ENCODE measurements around the gene KIAA1328. TPM values are rescaled to one million over a fixed set of nuclear protein-coding genes. Genes with fewer than 3 reads are reported as not detected.

Gene KIAA1328
- polyA plus RNA-seq, 1 of the 3 experiments (the other 2 are of a cell fraction): 2.6 TPM

GRCh38 chr18:37012452-37012851 is 183.5 kb downstream of the KIAA1328 start (continued):
- TF ChIP-seq SIN3A (IDR thresholded peaks at IDR 0.05; ENCODE audit: borderline replicate concordance, low read depth, low read length) (no peak), RAD21 (IDR thresholded peaks at IDR 0.05; ENCODE audit: low read length) (no peak), FOXM1 (IDR thresholded peaks at IDR 0.05; ENCODE audit: low read depth) (no peak), CTCF (IDR thresholded peaks at IDR 0.05) (no peak), REST (IDR thresholded peaks at IDR 0.05; ENCODE audit: low read depth, low read length) (no peak)

GRCh38 chr18:37019157-37019827 is 190.4 kb downstream of the KIAA1328 start:
- Histone ChIP-seq H3K4me3 (ENCODE audit: low read depth in 2 of 2, low read length in 1 of 2) (no peak overlapping the region), H3K36me3 (replicated peaks in 1 of 2; ENCODE audit: control insufficient read depth in 1 of 2, insufficient read depth in 2 of 2, low read length in 1 of 2) (peaks cover 0 to 4% of the 10 kb centered on the region in 2 experiments), H3K27me3 (ENCODE audit: insufficient read depth) (no peaks in the 10 kb centered on the region), H3K79me2 (ENCODE audit: insufficient read depth) (no peaks in the 10 kb centered on the region), H2AFZ (ENCODE audit: low read depth) (no peak overlapping the region), H3K4me2 (no peak overlapping the region), H3K9ac (no peak overlapping the region), H3K27ac (ENCODE audit: low read depth in 2 of 2, low read length in 1 of 2) (no peak overlapping the region), H4K20me1 (ENCODE audit: insufficient read depth) (no peaks in the 10 kb centered on the region), H3K9me3 (no peaks in the 10 kb centered on the region), H3K4me1 (ENCODE audit: control insufficient read depth in 1 of 2, insufficient read depth in 2 of 2, low read depth in 1 of 2, low read length in 1 of 2) (no peaks in the 10 kb centered on the region; a peak in 1 of 4 replicates), H3K9me2 (no peaks in the 10 kb centered on the region), H3F3A (replicated peaks; ENCODE audit: insufficient read depth) (no peaks in the 10 kb centered on the region)
- 74% methylated on average over 7 of the region's 7 CpGs for WGBS (ENCODE audit: low lambda C conversion rate)
- TF ChIP-seq IRF3 (IDR thresholded peaks at IDR 0.05; ENCODE audit: low read depth, low read length): no peak
- peak; percentile 27 for TF ChIP-seq CTCF (IDR thresholded peaks at IDR 0.05)
- TF ChIP-seq RAD21 (IDR thresholded peaks at IDR 0.05; ENCODE audit: low read length): peak; percentile 61
- DNase-seq: peak; percentile 4
- POLR2A ChIA-PET: no interaction called here
- CTCF ChIA-PET: interaction anchor here (0.5 to 0.9 kb wide), 3 partner anchors 13 to 232 kb away, joined by 3 read pairs; no protein-coding TSS in a partner anchor

Measured in SK-N-SH (cell line).